Measurements from ENCODE around the gene CDK5RAP1. TPM values are rescaled to one million over a fixed set of nuclear protein-coding genes. Genes with fewer than 3 reads are reported as not detected.

The CDK5RAP1 gene
- total RNA-seq, 1 donor from 2014 or later = 14.0 TPM

GRCh38 chr20:33386673-33387072, 14.6 kb downstream of the CDK5RAP1 start:
- no peak for DNase-seq

- no peak for DNase-seq
These were observed 24.0 kb downstream of the CDK5RAP1 start for GRCh38 chr20:33377366-33377765.

GRCh38 chr20:33373735-33374605, 27.3 kb downstream of the CDK5RAP1 start:
- DNase-seq = no peak

- no peak for DNase-seq
These were observed 28.3 kb downstream of the CDK5RAP1 start for GRCh38 chr20:33372993-33373441.

- DNase-seq = no peak
These were observed 31.0 kb downstream of the CDK5RAP1 start for GRCh38 chr20:33370291-33370690.

- no peak for DNase-seq
These were observed 38.4 kb downstream of the CDK5RAP1 start for GRCh38 chr20:33362898-33363297.

GRCh38 chr20:33359399-33360261, 41.7 kb downstream of the CDK5RAP1 start:
- no peak for DNase-seq

GRCh38 chr20:33353013-33353402, 48.3 kb downstream of the CDK5RAP1 start:
- no peak for DNase-seq

GRCh38 chr20:33352258-33353012, 48.9 kb downstream of the CDK5RAP1 start:
- no peak for DNase-seq

GRCh38 chr20:33351696-33352095, 49.6 kb downstream of the CDK5RAP1 start:
- DNase-seq = no peak

GRCh38 chr20:33349493-33349892, 51.8 kb downstream of the CDK5RAP1 start:
- DNase-seq = no peak

- DNase-seq = no peak
These were observed 53.0 kb downstream of the CDK5RAP1 start for GRCh38 chr20:33348136-33348937.

GRCh38 chr20:33345342-33345741, 56.0 kb downstream of the CDK5RAP1 start:
- no peak for DNase-seq

GRCh38 chr20:33343521-33343920, 57.8 kb downstream of the CDK5RAP1 start:
- no peak for DNase-seq

- no peak for DNase-seq
These were observed 61.7 kb downstream of the CDK5RAP1 start for GRCh38 chr20:33339515-33340058.

- DNase-seq = no peak
These were observed 62.7 kb downstream of the CDK5RAP1 start for GRCh38 chr20:33338467-33339258.

- no peak for DNase-seq
These were observed 63.7 kb downstream of the CDK5RAP1 start for GRCh38 chr20:33337531-33338165.

- DNase-seq = no peak
These were observed 64.2 kb downstream of the CDK5RAP1 start for GRCh38 chr20:33337119-33337518.

GRCh38 chr20:33336375-33336774, 64.9 kb downstream of the CDK5RAP1 start:
- no peak for DNase-seq

- DNase-seq = no peak
These were observed 67.2 kb downstream of the CDK5RAP1 start for GRCh38 chr20:33334111-33334510.

Data from skin of body (tissue), 2 donors.